Frontal cortex (tissue), 4 donors: ENCODE measurements around the gene CDK5R2. TPM values are rescaled to one million over a fixed set of nuclear protein-coding genes. Genes with fewer than 3 reads are reported as not detected.
"Not testable (repeated sequence)": the region's sequence is repeated elsewhere in the genome, so short reads cannot be mapped to it uniquely, and the experiment has no call there.

ENCODE experiments used
- DNase-seq, 2 donors: peaks; one replicate each; pipeline ENCODE4 v3.0.0; 2012; ENCODE audit warnings: low spot score in 2 of 2
- FAIRE-seq: peaks from 2 replicates; lab custom pipeline; 2012; peaks lifted over from hg19 to GRCh38; lab: Jason Lieb, UNC
- total RNA-seq: library from RNA; depleted of rRNA; stranded (reverse); fragments of >200 nt; gene quantifications from one replicate; pipeline ENCODE4 v1.2.3, GENCODE V29; 2014
- donor health status: control.
- donor health status: control.
- donor health status: control.

Gene CDK5R2
- total RNA-seq, result 5.3 TPM

DNA sequence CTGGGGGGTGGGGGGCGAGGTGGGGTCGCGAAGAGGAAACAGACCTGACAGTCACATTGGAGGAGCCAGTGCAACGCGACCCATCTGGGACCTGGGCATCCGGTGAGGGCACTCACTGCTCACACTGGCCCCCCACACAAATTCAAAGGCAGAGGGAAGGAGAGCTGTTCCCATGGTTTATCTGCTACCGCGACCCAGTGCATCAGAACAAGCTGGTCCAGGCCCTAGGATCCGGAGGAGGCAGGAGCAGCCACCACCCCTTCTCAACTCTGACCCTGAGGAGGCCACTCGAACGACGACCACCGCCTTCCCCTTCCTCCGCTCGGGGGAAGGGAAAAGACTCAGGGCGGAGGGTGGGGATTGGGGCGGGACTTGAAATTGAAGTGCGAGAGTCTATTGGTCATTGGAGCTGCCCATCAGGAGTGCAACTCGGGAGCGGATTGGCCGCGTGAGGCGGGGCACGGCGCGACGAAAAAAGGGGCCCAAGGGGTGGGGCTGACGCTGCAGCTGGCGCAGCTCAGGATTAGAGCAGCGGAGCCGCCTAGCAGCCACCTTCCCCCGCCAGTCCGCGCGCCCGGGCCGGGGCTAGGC lies at the start of gene CDK5R2:
Gene CDK5R2, plus strand, starts transcription at position 526 of the 591 bp plus-strand sequence. CDS start 155 bp downstream, outside the sequence.
- DNase-seq, result peak; percentile 87 to 88

GRCh38 chr2:218910741-218911140 lies 48.7 kb upstream of the CDK5R2 start:
- FAIRE-seq (no peak), DNase-seq (no peak)

More for the DNA sequence above, at the start of gene CDK5R2:
- FAIRE-seq, result no peak

DNA sequence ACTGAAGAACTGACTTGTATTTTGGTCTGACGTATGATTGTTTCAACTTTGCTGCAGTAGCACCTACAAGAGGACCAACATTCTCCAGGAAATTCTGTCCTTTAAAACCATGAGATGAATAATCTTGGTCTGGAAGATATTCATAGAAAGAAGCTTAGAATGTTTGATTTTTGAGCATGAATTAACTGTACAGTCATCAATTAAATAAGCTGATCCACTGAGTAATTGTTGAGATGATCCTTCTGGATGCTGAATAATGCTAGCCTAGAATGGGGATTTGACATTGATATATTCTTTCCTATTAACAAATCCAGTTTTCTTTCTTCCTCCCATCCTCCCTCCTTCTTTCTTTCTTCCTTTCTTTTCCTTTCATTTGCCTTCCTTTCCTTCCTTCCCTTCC lies 39.0 kb upstream of the CDK5R2 start:
- DNase-seq (no peak), FAIRE-seq (no peak)

DNA sequence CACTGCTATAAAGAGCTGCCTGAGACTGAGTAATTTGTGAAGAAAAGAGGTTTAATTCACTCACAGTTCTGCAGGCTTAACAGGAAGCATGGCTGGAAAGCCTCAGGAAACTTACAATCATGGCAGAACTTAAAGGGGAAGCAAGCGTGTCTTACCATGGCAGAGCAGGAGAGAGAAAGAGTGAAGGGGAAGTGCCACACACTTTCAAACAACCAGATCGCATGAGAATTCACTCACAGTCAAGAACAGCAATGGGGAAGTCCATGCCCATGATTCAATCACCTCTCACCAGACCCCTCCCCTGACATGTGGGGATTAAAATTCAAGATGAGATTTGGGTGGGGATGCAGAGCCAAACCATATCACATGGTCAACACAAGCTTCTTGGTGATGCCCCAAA lies 34.7 kb upstream of the CDK5R2 start:
- FAIRE-seq (no peak), DNase-seq (no peak)

DNA sequence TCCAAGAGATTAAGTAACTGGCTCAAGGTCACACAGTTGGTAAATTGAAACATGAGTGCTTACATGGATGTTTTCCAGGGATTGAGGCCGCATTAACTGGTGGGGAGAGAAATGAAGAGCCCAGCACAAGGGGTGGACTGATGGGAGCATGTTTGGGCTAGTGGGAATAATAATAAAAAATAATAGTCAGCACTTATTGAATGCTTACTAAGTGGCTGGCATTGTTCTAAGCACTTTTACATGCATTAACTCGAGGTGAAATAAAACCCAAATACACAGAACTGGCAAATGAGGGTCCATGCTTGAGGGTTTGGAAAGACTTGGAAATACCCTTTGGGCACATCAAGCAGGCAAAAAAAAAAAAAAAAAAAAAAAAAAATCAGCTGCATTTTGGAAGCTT lies 34.0 kb upstream of the CDK5R2 start:
- FAIRE-seq (no peak), DNase-seq (no peak)

DNA sequence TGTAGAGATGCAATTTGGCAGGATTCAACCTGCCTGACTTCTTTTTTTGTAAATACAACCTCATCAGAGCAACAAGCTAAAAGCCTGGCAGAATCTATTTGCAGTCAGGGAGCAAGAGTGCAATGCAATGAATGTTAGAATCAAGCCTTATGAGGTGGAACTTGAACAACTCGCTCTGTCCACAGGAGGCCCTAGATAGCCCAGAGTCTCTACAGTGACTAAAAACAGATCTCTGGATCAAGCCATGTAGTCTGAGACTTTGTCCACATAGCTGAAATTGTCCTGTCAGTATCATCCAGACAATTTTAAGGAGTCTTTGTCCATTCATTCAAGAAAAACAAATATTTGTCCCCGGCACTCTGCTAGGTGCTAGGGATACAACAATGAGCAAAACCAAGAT lies 32.0 kb upstream of the CDK5R2 start:
- FAIRE-seq (no peak), DNase-seq (no peak)

DNA sequence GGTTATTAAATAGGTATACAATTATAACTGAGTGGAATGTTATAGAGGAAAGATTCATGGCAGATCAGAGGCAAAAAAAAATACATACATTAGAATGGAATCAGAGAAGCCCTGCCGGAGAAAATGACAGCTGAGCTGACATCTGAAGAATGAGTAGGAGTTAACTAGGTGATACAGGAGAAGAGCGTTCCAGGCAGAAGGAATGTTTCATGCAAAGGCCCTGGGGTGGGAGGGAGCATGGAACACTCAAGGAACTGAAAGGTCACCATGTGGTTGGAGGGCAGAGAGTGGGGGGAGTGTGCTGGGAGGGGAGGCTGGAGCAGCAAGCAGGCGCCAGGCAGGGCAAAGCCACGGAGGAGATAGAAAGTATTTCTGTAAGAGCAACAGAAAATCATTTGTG lies 31.6 kb upstream of the CDK5R2 start:
- no peak for DNase-seq
- FAIRE-seq, result no peak

DNA sequence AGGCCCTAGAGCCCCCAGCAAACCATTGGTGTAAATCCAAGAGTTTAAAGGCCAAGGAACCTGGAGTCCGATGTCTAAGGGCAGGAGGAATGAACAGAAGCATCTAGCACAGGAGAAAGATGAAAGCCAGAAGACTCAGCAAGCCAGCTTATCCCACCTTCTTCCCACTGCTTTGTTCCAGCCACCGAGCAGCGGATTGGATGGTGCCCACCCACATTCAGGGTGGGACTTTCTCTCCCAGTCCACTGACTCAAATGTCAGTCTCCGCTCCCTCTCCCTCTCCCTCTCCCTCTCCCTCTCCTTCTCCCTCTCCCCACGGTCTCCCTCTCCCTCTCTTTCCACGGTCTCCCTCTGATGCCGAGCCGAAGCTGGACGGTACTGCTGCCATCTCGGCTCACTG lies 29.0 kb upstream of the CDK5R2 start:
- DNase-seq, FAIRE-seq: not testable (repeated sequence)

- not testable (repeated sequence) for FAIRE-seq, DNase-seq
These were observed 27.7 kb upstream of the CDK5R2 start for GRCh38 chr2:218931751-218932150.

- FAIRE-seq (no peak), DNase-seq (no peak)
These were observed 14.6 kb upstream of the CDK5R2 start for GRCh38 chr2:218944759-218945404.

GRCh38 chr2:218946621-218947020 lies 12.8 kb upstream of the CDK5R2 start:
- FAIRE-seq (no peak), DNase-seq (no peak)

- DNase-seq (no peak), FAIRE-seq (no peak)
These were observed 7.3 kb upstream of the CDK5R2 start for GRCh38 chr2:218952160-218952559.

DNA sequence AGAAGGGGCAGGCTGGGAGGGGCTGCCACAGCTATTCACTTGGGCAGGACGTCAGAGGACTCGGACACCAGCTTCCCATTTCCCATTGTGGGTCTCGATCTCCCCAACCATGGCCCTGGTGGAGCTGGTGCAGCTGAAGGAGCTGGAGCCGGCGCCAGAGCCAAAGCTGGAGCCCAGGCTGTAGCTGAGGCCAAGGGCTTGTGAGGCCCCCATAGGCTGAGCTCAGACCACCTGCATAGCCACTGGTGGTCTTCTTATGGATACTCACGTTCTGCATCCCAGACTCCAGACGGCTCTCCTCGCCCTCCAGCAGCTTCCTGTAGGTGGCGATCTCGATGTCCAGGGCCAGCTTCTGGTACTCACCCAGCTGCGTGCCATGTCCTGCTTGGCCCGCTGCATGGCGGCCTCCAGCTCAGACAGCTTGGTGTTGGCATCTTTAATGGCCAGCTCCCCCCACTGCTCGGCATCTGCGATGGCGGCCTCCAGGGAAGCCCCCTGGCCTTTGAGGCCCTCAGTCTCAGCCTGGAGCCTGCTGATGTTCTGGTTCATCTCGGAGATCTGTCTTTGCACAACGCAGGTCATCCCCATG lies 6.0 kb upstream of the CDK5R2 start:
- no peak for DNase-seq
- no peak for FAIRE-seq

GRCh38 chr2:218954541-218955300 lies 4.7 kb upstream of the CDK5R2 start:
- FAIRE-seq, result no peak
- no peak for DNase-seq

- DNase-seq, result no peak
- no peak for FAIRE-seq
These were observed 3.4 kb upstream of the CDK5R2 start for GRCh38 chr2:218956039-218956438.

DNA sequence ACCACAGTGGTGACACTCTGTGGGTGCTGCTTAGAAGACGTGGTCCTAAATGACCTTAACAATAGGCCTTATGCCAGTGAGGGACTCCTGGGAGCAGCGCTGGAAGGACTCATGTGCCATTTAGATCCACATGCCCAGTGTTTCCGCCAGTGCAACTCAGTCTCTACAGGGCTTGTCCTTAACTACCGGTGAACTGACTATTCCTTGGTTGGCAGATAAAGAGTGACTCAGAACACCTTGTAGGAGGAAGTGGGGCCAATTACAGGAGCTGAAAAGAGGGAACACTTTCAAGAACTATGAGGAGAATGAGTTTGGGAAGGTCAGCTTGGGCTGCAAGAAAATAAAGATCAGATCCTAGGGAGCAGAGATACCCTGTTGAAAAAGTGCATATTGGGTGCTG lies 1.8 kb upstream of the CDK5R2 start:
- no peak for FAIRE-seq

DNA sequence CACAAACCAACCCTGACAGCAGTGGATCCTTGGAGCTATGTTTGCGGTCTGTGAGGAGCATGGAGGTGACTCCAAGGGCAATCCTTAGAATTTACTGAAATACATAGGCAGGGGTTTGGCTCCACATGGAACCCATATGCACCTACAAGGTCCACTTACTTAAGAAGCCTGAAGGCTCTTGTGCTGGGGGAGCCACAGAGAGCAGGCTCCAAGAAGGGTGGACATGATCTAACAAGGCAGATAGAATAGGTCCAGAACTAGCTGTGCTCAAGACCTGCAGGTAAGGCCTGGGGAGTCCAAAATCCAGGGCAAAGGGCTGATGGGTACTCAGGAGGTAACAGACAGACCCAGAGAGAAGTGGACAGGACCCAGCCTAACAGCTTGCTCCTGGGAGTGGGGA lies 1.2 kb upstream of the CDK5R2 start:
- FAIRE-seq (no peak), DNase-seq (no peak)

More for the DNA sequence above, 1.8 kb upstream of the CDK5R2 start:
- no peak for DNase-seq

- DNase-seq (no peak), FAIRE-seq (no peak)
These were observed 369 bp downstream of the CDK5R2 start for GRCh38 chr2:218959761-218960308.

DNA sequence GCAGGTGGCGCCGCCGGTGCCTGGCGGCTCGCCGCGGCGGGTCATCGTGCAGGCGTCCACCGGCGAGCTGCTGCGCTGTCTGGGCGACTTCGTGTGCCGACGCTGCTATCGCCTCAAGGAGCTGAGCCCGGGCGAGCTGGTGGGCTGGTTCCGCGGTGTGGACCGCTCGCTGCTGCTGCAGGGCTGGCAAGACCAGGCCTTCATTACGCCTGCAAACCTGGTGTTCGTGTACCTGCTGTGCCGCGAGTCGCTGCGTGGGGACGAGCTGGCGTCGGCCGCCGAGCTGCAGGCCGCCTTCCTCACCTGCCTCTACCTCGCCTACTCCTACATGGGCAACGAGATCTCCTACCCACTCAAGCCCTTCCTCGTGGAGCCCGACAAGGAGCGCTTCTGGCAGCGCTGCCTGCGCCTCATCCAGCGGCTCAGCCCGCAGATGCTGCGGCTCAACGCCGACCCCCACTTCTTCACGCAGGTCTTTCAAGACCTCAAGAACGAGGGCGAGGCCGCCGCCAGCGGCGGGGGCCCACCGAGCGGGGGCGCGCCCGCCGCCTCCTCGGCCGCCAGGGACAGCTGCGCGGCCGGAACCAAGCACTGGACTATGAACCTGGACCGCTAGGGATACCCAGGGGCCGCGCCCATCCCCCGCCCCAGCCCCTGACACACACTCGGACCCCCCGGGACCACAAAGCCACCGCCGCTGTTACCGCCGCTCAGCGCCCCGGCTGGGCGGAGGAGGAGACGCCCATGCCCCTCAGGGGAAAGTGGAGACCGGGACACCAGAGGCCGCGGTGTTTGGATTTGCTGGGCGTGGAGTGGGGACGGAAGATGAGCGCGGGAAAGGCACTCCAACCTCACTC lies 1.1 kb downstream of the CDK5R2 start:
- no peak for FAIRE-seq
- DNase-seq, result no peak

- DNase-seq (no peak), FAIRE-seq (no peak)
These were observed 1.8 kb downstream of the CDK5R2 start for GRCh38 chr2:218961229-218961628.
